ENCODE results near the gene TRAPPC3L. TPM values are rescaled to one million over a fixed set of nuclear protein-coding genes. Genes with fewer than 3 reads are reported as not detected.
A peak's percentile ranks its signal among the peaks of the same experiment; 100 is the strongest.

TRAPPC3L gene
- total and polyA plus RNA-seq, 9 of the 15 experiments (the other 6 are each of a cell fraction or from before 2014, with no cell fraction given): not detected

GRCh38 chr6:116570856-116571682 lies 25.6 kb upstream of the TRAPPC3L start, which contains the start of gene RWDD1 (continued):
- peak; percentile 94 for TF ChIP-seq TFAP4 (CRISPR knock-in tag; IDR thresholded peaks at IDR 0.05; ENCODE audit: borderline replicate concordance)
- no peak for TF ChIP-seq SNIP1 (IDR thresholded peaks at IDR 0.05; ENCODE audit: low read depth)
- no peak for TF ChIP-seq FOXK1 (CRISPR knock-in tag; IDR thresholded peaks at IDR 0.05; ENCODE audit: borderline replicate concordance)
- TF ChIP-seq E4F1 (CRISPR knock-in tag; IDR thresholded peaks at IDR 0.05; ENCODE audit: borderline replicate concordance): no peak
- no peak for TF ChIP-seq ZNF764 (CRISPR knock-in tag; IDR thresholded peaks at IDR 0.05; ENCODE audit: low read depth)
- TF ChIP-seq, protein P1, sequence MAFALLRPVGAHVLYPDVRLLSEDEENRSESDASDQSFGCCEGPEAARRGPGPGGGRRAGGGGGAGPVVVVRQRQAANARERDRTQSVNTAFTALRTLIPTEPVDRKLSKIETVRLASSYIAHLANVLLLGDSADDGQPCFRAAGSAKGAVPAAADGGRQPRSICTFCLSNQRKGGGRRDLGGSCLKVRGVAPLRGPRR (CRISPR knock-in tag; IDR thresholded peaks at IDR 0.05): no peak
- TF ChIP-seq, protein P2, sequence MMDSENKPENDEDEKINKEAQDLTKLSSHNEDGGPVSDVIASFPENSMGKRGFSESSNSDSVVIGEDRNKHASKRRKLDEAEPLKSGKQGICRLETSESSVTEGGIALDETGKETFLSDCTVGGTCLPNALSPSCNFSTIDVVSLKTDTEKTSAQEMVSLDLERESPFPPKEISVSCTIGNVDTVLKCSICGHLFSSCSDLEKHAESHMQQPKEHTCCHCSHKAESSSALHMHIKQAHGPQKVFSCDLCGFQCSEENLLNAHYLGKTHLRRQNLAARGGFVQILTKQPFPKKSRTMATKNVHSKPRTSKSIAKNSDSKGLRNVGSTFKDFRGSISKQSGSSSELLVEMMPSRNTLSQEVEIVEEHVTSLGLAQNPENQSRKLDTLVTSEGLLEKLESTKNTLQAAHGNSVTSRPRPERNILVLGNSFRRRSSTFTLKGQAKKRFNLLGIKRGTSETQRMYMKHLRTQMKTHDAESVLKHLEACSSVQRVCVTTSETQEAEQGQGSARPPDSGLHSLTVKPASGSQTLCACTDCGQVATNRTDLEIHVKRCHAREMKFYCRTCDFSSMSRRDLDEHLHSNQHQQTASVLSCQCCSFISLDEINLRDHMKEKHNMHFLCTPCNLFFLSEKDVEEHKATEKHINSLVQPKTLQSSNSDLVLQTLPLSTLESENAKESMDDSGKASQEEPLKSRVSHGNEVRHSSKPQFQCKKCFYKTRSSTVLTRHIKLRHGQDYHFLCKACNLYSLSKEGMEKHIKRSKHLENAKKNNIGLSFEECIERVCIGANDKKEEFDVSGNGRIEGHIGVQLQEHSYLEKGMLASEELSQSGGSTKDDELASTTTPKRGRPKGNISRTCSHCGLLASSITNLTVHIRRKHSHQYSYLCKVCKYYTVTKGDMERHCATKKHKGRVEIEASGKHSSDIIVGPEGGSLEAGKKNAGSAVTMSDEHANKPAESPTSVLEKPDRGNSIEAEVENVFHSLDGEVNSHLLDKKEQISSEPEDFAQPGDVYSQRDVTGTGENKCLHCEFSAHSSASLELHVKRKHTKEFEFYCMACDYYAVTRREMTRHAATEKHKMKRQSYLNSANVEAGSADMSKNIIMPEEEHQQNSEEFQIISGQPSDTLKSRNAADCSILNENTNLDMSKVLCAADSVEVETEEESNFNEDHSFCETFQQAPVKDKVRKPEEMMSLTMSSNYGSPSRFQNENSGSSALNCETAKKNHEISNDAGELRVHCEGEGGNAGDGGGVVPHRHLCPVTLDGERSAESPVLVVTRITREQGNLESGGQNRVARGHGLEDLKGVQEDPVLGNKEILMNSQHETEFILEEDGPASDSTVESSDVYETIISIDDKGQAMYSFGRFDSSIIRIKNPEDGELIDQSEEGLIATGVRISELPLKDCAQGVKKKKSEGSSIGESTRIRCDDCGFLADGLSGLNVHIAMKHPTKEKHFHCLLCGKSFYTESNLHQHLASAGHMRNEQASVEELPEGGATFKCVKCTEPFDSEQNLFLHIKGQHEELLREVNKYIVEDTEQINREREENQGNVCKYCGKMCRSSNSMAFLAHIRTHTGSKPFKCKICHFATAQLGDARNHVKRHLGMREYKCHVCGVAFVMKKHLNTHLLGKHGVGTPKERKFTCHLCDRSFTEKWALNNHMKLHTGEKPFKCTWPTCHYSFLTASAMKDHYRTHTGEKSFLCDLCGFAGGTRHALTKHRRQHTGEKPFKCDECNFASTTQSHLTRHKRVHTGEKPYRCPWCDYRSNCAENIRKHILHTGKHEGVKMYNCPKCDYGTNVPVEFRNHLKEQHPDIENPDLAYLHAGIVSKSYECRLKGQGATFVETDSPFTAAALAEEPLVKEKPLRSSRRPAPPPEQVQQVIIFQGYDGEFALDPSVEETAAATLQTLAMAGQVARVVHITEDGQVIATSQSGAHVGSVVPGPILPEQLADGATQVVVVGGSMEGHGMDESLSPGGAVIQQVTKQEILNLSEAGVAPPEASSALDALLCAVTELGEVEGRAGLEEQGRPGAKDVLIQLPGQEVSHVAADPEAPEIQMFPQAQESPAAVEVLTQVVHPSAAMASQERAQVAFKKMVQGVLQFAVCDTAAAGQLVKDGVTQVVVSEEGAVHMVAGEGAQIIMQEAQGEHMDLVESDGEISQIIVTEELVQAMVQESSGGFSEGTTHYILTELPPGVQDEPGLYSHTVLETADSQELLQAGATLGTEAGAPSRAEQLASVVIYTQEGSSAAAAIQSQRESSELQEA (IDR thresholded peaks at IDR 0.05; ENCODE audit: low read depth): no peak
- TF ChIP-seq, protein P3, sequence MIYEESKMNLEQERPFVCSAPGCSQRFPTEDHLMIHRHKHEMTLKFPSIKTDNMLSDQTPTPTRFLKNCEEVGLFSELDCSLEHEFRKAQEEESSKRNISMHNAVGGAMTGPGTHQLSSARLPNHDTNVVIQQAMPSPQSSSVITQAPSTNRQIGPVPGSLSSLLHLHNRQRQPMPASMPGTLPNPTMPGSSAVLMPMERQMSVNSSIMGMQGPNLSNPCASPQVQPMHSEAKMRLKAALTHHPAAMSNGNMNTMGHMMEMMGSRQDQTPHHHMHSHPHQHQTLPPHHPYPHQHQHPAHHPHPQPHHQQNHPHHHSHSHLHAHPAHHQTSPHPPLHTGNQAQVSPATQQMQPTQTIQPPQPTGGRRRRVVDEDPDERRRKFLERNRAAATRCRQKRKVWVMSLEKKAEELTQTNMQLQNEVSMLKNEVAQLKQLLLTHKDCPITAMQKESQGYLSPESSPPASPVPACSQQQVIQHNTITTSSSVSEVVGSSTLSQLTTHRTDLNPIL (CRISPR knock-in tag; IDR thresholded peaks at IDR 0.05): no peak
- peak; percentile 87; the same call in 1 of the 2 replicates for TF ChIP-seq TGIF2 (CRISPR knock-in tag; IDR thresholded peaks at IDR 0.05)
